ENCODE data around the gene MBLAC1.

DNA sequence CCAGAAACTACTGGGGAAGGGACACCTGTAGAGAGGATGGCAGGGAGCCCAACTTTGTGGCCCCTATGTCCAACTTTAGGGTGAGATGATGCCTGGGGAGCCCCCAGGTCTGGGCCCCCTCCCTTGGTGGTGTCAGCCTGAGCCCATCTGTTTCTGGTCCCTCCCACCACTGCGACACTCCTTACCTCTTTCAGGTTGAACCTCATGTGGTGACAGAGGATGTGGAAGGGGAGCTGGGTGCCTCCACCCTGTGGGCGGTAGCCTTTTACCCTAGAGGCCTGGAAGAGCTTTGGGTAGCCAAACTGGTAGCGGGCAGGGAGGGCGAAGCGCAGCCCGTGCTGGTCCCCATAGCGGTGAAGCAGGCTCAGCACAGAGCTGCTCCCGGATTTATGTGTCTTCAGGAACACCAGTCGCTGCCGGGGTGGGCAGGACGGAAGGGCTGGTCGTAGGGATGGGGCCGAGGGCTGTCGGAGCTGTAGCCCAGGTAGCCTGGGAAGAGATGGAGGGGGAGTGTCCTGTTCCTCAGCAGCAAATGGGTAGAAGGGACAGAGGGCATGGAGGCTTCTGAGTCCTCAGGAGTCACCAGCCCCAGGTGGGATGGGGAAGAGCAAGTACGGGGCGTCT, 39.7 kb downstream of the MBLAC1 start:
- TF ChIP-seq RCOR1 (conservative IDR thresholded peaks at IDR 0.05; ENCODE audit: low read depth, low read length) (no peak), USF2 (IDR thresholded peaks at IDR 0.05; ENCODE audit: borderline replicate concordance, low read depth, low read length) (no peak), FOXM1 (IDR thresholded peaks at IDR 0.05; ENCODE audit: low read depth, low read length) (no peak), JUNB (IDR thresholded peaks at IDR 0.05) (no peak), CTCF (IDR thresholded peaks at IDR 0.05 in 2 of 3, conservative IDR thresholded peaks at IDR 0.05 in 1 of 3; ENCODE audit: control insufficient read depth in 2 of 3, extremely low read depth in 1 of 3, insufficient read depth in 1 of 3, low read depth in 3 of 3, low read length in 3 of 3) (no peak)

Data from GM12878 (cell line).